Common myeloid progenitor, CD34-positive (primary cell): Measurements from ENCODE around the gene TIMP4.

ENCODE experiments used
- CTCF ChIA-PET: fragments of 350-600 bp; sonication (Branson Sonifier 250); formaldehyde crosslinking; loops from one replicate; lab custom pipeline; 2021; ENCODE audit warnings: antibody characterized with exemption; lab: Charles Lee
- POLR2A ChIA-PET: fragments of 350-600 bp; sonication (Branson Sonifier 250); formaldehyde crosslinking; loops from one replicate; lab custom pipeline; 2021; ENCODE audit warnings: antibody characterized with exemption; lab: Charles Lee
- DNase-seq, 3 donors: peaks; one replicate each; pipeline versions ENCODE4 v3.0.0 to v3.0.0-alpha.2; 2013
- H3K27ac ChIP-seq, 2 experiments: 1 replicate in 1 of 2; 2 replicates in 1 of 2; pipeline ENCODE4 v1.7.0; 2013; ENCODE audit warnings: inconsistent platforms in 2 of 2, low read length in 2 of 2, mild to moderate bottlenecking in 2 of 2, low read depth in 1 of 2, moderate library complexity in 1 of 2; ENCODE audit not compliant: severe bottlenecking in 2 of 2, insufficient read depth in 1 of 2, poor library complexity in 1 of 2
- H3K27me3 ChIP-seq, 5 experiments: replicated peaks in 2 of 5; 1 replicate in 3 of 5; 2 replicates in 2 of 5; pipeline versions ENCODE4 v1.6.1 to v1.7.0; 2013; ENCODE audit warnings: low read length in 4 of 5, mild to moderate bottlenecking in 2 of 5, moderate library complexity in 2 of 5, inconsistent platforms in 1 of 5; ENCODE audit not compliant: insufficient read depth in 5 of 5, control insufficient read depth in 4 of 5
- H3K36me3 ChIP-seq, 4 experiments: 1 replicate in 2 of 4; 2 replicates in 2 of 4; pipeline versions ENCODE4 v1.6.1 to v1.7.0; 2013; ENCODE audit warnings: low read length in 3 of 4, control low read depth in 1 of 4, mild to moderate bottlenecking in 1 of 4; ENCODE audit not compliant: control insufficient read depth in 4 of 4, insufficient read depth in 4 of 4
- H3K4me1 ChIP-seq, 4 experiments: 1 replicate in 3 of 4; 2 replicates in 1 of 4; pipeline versions ENCODE4 v1.6.1 to v1.7.1; 2013; ENCODE audit warnings: low read length in 3 of 4, mild to moderate bottlenecking in 3 of 4, control low read depth in 1 of 4, inconsistent platforms in 1 of 4, moderate library complexity in 1 of 4; ENCODE audit not compliant: control insufficient read depth in 4 of 4, insufficient read depth in 4 of 4; ENCODE audit errors: control extremely low read depth in 1 of 4
- H3K4me3 ChIP-seq, 7 experiments: 1 replicate in 4 of 7; 2 replicates in 3 of 7; pipeline versions ENCODE4 v1.5.1 to v1.7.0; 2013; ENCODE audit warnings: mild to moderate bottlenecking in 7 of 7, low read length in 6 of 7, moderate library complexity in 6 of 7, inconsistent platforms in 2 of 7, low read depth in 2 of 7, control low read depth in 1 of 7; ENCODE audit not compliant: insufficient read depth in 4 of 7, control insufficient read depth in 1 of 7; ENCODE audit errors: extremely low read depth in 1 of 7
- H3K9me3 ChIP-seq, 5 experiments: 1 replicate in 4 of 5; 2 replicates in 1 of 5; pipeline versions ENCODE4 v1.6.1 to v1.7.1; 2013; ENCODE audit warnings: low read length in 4 of 5, mild to moderate bottlenecking in 2 of 5, inconsistent platforms in 1 of 5, low read depth in 1 of 5, moderate library complexity in 1 of 5; ENCODE audit not compliant: control insufficient read depth in 4 of 5, insufficient read depth in 2 of 5; ENCODE audit errors: control extremely low read depth in 1 of 5
- WGBS: methylation state at CpG from one replicate; pipeline ENCODE4 v1.1.5; 2013; ENCODE audit not compliant: insufficient coverage; 5-methylcytosine and 5-hydroxymethylcytosine counted together

TIMP4 gene

DNA sequence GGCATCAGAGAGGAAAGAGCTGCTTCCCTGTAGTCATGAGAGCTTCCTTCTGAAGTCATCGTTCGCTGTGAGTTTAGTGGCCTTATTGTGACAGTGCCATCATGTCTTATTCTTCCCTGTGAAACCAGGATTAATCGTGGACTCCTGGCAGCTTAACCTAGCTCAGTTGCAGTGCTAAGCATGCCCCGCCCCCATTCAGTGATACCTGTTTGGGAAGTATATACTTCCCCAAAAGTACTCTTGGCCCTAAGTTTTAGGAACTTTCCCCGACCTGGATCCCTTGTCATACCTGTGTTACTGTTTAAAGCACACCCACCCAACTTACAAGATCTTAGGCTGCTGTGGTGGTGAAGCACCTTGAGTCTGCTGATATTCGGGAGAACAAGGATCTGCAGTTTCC lies 32.1 kb upstream of the TIMP4 start:
- no peaks in the 10 kb centered on the region for H3K36me3 ChIP-seq
- CTCF ChIA-PET = interaction anchor here (0.7 to 1.5 kb wide), 4 partner anchors 13 to 56 kb away, joined by 3 to 4 read pairs (median 3); no protein-coding TSS in a partner anchor
- no peaks in the 10 kb centered on the region for H3K9me3 ChIP-seq
- 98% methylated on average over 6 of the region's 6 CpGs for WGBS
- H3K27ac ChIP-seq = no peak overlapping the region
- POLR2A ChIA-PET = interaction anchor here (0.6 kb wide), 1 partner anchor 447 kb away, joined by 3 read pairs; no protein-coding TSS in a partner anchor
- H3K4me3 ChIP-seq = no peak overlapping the region
- no peak for DNase-seq
- H3K27me3 ChIP-seq = no peaks in the 10 kb centered on the region
- H3K4me1 ChIP-seq = peaks cover 9 to 76% (median 39%) of the 10 kb centered on the region in 4 experiments

DNA sequence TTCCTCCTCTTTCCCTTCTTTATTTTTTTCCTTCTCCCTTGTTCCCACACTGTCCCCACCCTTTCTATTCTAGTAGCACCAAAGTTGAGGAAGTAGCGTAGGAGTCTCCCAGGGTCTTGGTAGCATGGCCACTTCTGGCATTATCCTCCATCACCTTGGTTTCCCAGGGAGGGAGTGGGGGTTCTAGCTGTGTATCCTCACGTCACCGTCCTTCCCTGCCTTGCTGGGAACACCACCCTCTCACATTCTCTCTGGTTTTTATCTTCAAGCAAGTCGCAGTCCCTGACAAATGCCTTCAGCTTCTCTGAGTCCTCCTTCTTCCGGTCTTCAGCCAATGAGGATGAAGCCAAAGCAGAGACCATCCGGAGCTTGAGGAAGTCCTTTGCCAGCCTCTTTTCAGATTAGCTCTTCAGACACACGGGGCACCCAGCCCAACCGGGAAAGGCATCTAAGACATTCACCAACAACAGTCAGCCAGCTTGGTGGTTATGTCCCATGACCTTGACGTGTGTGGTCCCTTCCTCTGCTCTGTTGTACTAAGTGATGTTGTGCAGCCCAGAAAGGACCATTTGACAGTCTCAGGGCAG lies 31.6 kb upstream of the TIMP4 start:
- CTCF ChIA-PET = interaction anchor here (0.7 to 1.5 kb wide), 4 partner anchors 13 to 55 kb away, joined by 3 to 4 read pairs (median 3); no protein-coding TSS in a partner anchor

DNA sequence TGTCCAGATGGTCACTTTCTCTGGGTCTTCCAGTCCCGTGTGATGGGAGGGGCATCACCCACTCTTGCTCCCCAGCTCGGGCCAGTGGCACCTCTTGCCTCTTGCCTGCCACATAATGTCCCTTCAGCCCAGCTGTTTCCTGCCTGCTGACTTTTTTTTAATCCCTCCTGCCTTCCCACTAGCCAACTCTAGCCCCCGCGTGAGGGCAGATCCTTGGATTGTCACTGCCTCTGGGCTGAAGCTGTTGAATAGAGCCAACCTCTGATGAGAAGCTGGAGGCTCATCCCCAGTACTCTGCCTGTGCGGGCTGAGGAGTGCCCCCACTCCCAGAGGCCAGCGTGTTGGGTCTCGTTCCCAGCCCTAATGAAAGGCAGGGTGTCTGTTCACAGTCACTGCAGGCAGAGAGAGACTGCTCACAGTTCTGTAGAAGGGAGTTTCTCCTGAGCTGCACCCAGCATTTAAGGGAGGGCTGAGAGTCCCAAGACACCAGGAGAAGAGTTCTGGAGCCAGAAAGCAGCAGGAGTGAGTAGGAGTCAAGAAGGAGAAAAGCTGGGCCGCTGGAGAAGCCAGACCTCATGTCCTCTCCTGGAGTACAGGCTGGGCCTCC lies 30.1 kb upstream of the TIMP4 start:
- H3K27ac ChIP-seq = no peak overlapping the region
- peak overlapping the region in 1 of 7 experiments; percentile 13 for H3K4me3 ChIP-seq
- ChIA-PET POLR2A (no interaction called here), CTCF (interaction anchor here (1.0 to 3.2 kb wide), 3 partner anchors 9 to 289 kb away, joined by 3 to 25 read pairs (median 3); no protein-coding TSS in a partner anchor)
- peaks cover 5 to 59% (median 31%) of the 10 kb centered on the region in 4 experiments for H3K4me1 ChIP-seq
- no peak for DNase-seq
- no peaks in the 10 kb centered on the region for H3K36me3 ChIP-seq
- no peaks in the 10 kb centered on the region for H3K27me3 ChIP-seq
- WGBS = no CpG with 5 or more reads among the region's 8 CpGs
- no peaks in the 10 kb centered on the region for H3K9me3 ChIP-seq

More for the DNA sequence above, 31.6 kb upstream of the TIMP4 start:
- no peak for DNase-seq
- no peak overlapping the region for H3K4me3 ChIP-seq
- POLR2A ChIA-PET = no interaction called here
- H3K9me3 ChIP-seq = no peaks in the 10 kb centered on the region
- no peak overlapping the region for H3K27ac ChIP-seq
- peaks cover 9 to 74% (median 39%) of the 10 kb centered on the region in 4 experiments for H3K4me1 ChIP-seq
- no peaks in the 10 kb centered on the region for H3K36me3 ChIP-seq
- H3K27me3 ChIP-seq = no peaks in the 10 kb centered on the region
- WGBS = 94% methylated on average over 8 of the region's 9 CpGs

DNA sequence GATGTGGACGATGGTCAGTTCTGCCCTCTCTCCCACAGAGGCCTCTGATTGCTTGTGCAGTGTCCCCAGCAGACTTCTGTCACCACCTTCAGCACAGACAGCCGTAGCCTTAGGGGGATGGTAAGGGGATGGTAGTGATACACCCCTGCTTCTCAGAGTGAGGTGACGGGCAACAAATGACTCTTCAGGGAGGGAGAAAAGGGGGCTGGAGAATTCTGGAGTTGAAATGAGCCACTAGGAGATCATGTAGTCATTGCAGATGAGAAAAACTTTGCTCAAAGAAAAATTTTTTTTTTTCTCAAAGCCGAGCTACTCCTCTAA lies 29.6 kb upstream of the TIMP4 start:
- Histone ChIP-seq H3K27me3 (no peaks in the 10 kb centered on the region), H3K27ac (no peak overlapping the region), H3K9me3 (no peaks in the 10 kb centered on the region), H3K36me3 (no peaks in the 10 kb centered on the region), H3K4me3 (peak overlapping the region in 1 of 7 experiments; percentile 13), H3K4me1 (peaks cover 5 to 54% (median 27%) of the 10 kb centered on the region in 4 experiments)
- 100% methylated on average over 3 of the region's 4 CpGs for WGBS
- CTCF ChIA-PET = interaction anchor here (1.0 to 3.2 kb wide), 3 partner anchors 9 to 290 kb away, joined by 3 to 25 read pairs (median 3); no protein-coding TSS in a partner anchor
- POLR2A ChIA-PET = no interaction called here
- DNase-seq = no peak

DNA sequence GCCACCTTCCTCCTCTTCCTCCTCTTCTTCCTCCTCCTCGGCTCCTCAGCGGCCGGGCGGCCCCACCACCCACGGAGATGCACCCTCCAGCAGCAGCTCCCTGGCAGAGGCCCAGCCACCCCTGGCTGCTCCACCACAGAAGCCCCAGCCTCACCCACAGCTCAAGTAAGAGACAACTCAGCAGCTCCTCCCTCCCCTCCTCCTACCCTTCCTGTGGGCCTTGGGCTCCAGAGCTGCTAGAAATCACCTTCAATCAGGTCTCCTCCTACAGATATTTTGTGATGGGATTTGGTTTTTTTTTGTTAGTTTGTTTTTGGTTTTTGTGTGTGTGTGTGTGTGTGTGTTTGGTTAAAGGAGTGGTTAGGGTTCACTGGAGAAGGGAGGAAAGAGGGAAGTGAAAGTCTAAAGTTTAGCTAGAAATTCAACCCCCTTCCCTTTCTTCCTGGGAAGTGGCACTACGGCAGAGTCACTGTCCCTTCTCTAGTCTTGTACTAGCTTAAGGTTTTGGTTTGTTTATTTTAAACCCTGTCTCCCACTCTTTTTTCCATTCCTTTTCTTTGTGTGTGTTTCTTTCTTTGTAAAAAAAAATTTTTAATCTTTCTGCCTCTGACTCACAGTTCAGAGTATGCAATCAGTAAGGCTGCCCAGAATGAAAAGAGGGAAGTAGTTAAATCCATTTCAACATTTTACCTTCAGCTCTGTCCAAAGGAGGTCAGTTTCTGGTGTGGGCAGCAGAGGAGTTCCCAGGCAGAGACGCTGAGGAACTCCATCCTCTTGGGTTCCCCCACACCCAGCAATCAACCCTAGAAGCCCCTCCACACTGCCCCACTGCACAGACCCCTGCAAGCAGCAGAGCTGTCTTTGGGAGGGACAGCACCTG lies 29.0 kb upstream of the TIMP4 start:
- peak overlapping the region in 2 of 7 experiments; percentile 13 for H3K4me3 ChIP-seq
- POLR2A ChIA-PET = no interaction called here
- no peaks in the 10 kb centered on the region for H3K9me3 ChIP-seq
- H3K27ac ChIP-seq = peak overlapping the region in 1 of 2 experiments; percentile 14
- 7% methylated on average over 5 of the region's 7 CpGs for WGBS
- peak; percentile 38 to 81 (median 78) for DNase-seq
- CTCF ChIA-PET = interaction anchor here (1.0 to 3.2 kb wide), 4 partner anchors 8 to 290 kb away, joined by 3 to 25 read pairs (median 3); no protein-coding TSS in a partner anchor
- no peaks in the 10 kb centered on the region for H3K36me3 ChIP-seq
- peaks cover 5 to 48% (median 23%) of the 10 kb centered on the region in 4 experiments for H3K4me1 ChIP-seq
- H3K27me3 ChIP-seq = no peaks in the 10 kb centered on the region

DNA sequence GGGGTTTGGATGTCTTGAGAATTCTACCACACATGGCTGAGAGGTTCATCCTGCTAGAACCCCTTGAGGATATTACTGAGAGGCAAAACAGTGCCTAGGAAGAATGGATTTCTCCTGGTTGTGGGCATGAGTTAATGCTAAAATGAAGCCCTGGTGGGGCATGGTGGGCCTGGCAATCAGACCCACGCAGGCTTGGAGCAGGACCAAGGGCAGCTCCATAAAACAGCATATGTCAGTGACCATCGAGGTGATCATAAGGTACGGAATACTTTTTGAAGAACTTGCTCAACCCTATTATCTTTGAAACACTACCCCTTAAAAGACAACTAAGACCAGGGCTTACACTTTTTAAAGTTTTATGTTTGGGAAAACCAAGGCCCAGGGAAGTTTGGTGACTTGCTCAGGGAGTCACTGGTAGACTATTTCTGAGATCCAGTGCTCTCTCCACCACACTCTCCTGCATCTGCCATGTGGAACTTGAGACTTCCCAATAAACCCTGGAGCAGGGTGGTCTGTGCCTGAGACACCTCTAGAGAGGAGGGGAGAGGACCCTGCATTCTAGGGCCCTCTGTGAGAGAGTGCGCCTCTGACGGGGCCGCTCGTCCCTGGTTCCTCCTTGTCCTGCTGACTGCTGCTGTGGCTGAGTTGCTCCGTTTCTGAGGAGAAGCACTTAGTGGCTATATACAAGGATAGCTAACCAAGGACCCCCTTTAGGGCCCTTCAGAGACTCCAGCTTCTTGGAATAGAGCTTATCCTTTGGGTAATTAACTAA lies 28.0 kb upstream of the TIMP4 start:
- DNase-seq = no peak
- ChIA-PET POLR2A (no interaction called here), CTCF (interaction anchor here (1.0 to 3.2 kb wide), 2 partner anchors 10 to 51 kb away, joined by 3 to 25 read pairs; no protein-coding TSS in a partner anchor)
- no peak overlapping the region for H3K4me3 ChIP-seq
- H3K27ac ChIP-seq = no peak overlapping the region
- H3K9me3 ChIP-seq = no peaks in the 10 kb centered on the region
- H3K36me3 ChIP-seq = no peaks in the 10 kb centered on the region
- peaks cover 5 to 42% (median 23%) of the 10 kb centered on the region in 4 experiments for H3K4me1 ChIP-seq
- peaks cover 0 to 2% (median 0%) of the 10 kb centered on the region in 5 experiments for H3K27me3 ChIP-seq
- 83% methylated on average over 1 of the region's 8 CpGs for WGBS
